ENCODE results near the gene DNAJC4.
A peak's percentile ranks its signal among the peaks of the same experiment; 100 is the strongest.

Gene DNAJC4

GRCh38 chr11:64219755-64220154, 10.6 kb upstream of the DNAJC4 start:
- no peak for DNase-seq (ENCODE audit: low read depth)
- H3K4me3 ChIP-seq (ENCODE audit: low read length), result no peak overlapping the region
- no peak for TF ChIP-seq CTCF (IDR thresholded peaks at IDR 0.05; ENCODE audit: insufficient read depth, low read depth, low read length, missing control alignments)

- no peak for TF ChIP-seq CTCF (IDR thresholded peaks at IDR 0.05; ENCODE audit: insufficient read depth, low read depth, low read length, missing control alignments)
- H3K4me3 ChIP-seq (ENCODE audit: low read length), result no peak overlapping the region
- no peak for DNase-seq (ENCODE audit: low read depth)
These were observed 10.1 kb upstream of the DNAJC4 start for GRCh38 chr11:64220271-64220670.

GRCh38 chr11:64220798-64221197, 9.6 kb upstream of the DNAJC4 start:
- no peak overlapping the region for H3K4me3 ChIP-seq (ENCODE audit: low read length)
- DNase-seq (ENCODE audit: low read depth), result no peak
- TF ChIP-seq CTCF (IDR thresholded peaks at IDR 0.05; ENCODE audit: insufficient read depth, low read depth, low read length, missing control alignments), result no peak

- H3K4me3 ChIP-seq (ENCODE audit: low read length), result no peak overlapping the region
- no peak for TF ChIP-seq CTCF (IDR thresholded peaks at IDR 0.05; ENCODE audit: insufficient read depth, low read depth, low read length, missing control alignments)
- no peak for DNase-seq (ENCODE audit: low read depth)
These were observed 7.7 kb upstream of the DNAJC4 start for GRCh38 chr11:64222651-64223000.

GRCh38 chr11:64223001-64223651, 7.2 kb upstream of the DNAJC4 start:
- TF ChIP-seq CTCF (IDR thresholded peaks at IDR 0.05; ENCODE audit: insufficient read depth, low read depth, low read length, missing control alignments), result no peak
- H3K4me3 ChIP-seq (ENCODE audit: low read length), result no peak overlapping the region
- no peak for DNase-seq (ENCODE audit: low read depth)

GRCh38 chr11:64224151-64224890, 6.0 kb upstream of the DNAJC4 start:
- no peak for TF ChIP-seq CTCF (IDR thresholded peaks at IDR 0.05; ENCODE audit: insufficient read depth, low read depth, low read length, missing control alignments)
- H3K4me3 ChIP-seq (ENCODE audit: low read length), result no peak overlapping the region
- peak; percentile 75 for DNase-seq (ENCODE audit: low read depth)
